GM12872 (cell line): ENCODE results near the gene C19orf73.

Experiments
- TF ChIP-seq, protein P1 (sequence below): IDR thresholded peaks from 3 replicates; pipeline ENCODE4 v1.5.1; 2011; ENCODE audit warnings: low read depth, mild to moderate bottlenecking, low read length, moderate library complexity; ENCODE audit not compliant: insufficient read depth

C19orf73 gene

DNA sequence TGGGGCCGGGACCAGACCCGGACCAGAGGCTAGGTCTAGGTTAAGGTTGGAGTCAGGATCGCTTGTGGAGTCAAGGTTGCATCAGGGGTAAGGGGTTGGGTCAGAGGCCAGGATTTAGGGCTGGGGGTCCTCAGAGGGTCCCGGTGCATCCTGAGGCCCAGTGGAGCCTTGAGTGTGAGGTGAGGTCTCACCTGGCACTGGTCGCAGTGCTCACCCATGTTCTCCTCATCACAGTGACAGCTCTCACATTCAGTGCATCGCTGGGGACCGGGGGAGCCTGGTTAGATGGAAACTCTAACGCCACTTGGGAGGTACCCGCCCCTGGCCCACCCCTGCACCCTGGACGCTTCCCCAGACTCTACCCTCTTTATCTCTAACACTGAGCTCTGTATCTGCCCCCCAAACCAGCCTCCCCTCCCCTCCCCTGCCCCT, 33.2 kb upstream of the C19orf73 start:
- TF ChIP-seq, protein P1, sequence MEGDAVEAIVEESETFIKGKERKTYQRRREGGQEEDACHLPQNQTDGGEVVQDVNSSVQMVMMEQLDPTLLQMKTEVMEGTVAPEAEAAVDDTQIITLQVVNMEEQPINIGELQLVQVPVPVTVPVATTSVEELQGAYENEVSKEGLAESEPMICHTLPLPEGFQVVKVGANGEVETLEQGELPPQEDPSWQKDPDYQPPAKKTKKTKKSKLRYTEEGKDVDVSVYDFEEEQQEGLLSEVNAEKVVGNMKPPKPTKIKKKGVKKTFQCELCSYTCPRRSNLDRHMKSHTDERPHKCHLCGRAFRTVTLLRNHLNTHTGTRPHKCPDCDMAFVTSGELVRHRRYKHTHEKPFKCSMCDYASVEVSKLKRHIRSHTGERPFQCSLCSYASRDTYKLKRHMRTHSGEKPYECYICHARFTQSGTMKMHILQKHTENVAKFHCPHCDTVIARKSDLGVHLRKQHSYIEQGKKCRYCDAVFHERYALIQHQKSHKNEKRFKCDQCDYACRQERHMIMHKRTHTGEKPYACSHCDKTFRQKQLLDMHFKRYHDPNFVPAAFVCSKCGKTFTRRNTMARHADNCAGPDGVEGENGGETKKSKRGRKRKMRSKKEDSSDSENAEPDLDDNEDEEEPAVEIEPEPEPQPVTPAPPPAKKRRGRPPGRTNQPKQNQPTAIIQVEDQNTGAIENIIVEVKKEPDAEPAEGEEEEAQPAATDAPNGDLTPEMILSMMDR = no peak

DNA sequence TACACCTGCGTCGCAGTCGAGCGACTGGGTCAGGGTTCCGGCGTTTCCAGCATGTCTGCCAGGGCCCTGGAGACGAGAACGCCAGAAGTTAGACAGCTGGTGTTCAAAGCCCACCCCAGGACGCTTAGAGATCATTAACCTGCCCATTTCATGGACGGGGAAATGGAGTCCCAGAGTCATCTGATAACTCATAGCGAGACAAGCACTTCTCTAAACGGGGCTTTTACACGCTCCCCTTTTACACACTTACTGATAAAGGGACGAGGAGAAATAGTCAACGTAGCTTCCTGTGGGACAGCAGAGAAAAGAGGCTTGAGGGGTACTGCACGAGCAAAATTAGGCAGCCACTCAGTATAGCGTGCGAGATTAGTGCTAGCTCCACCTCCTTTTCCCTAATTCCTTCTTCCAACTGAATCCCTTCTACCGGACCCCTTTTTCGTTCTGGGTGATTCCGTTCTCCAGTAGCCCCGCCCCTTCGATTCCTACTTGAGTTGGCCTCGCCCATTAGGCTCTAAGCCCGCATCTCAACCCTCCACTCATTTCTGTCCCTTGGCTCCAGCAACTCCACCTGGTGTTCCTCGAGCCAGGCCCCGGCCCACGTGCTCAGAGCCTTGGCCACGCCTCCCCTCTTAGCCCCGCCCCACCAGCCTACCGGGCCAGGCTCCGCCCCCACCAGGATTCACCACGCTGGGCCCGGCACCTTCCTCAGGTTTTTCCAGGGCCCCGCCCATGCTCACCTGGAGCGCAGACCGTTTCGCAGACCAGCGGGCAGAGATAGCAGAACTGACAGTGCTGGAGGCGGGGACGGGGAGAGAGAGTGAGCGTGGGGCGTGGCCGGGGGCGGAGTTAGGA, 32.5 kb upstream of the C19orf73 start:
- TF ChIP-seq, protein P1 = no peak

DNA sequence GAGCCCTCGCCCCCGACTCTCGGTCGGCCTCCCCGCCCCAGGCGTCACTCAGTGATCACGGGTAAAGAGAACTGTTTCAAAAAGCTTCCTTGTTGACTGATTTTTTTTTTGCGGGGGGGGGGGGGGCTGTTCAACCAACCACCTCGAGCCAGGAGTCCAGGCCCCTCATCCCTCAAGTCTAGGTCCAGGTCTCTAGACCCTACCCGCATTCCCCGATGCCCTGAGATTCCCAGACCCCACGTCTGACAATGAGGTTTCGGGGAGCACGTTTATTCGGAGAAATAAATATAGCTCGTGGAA, 32.0 kb upstream of the C19orf73 start:
- TF ChIP-seq, protein P1 = no peak

DNA sequence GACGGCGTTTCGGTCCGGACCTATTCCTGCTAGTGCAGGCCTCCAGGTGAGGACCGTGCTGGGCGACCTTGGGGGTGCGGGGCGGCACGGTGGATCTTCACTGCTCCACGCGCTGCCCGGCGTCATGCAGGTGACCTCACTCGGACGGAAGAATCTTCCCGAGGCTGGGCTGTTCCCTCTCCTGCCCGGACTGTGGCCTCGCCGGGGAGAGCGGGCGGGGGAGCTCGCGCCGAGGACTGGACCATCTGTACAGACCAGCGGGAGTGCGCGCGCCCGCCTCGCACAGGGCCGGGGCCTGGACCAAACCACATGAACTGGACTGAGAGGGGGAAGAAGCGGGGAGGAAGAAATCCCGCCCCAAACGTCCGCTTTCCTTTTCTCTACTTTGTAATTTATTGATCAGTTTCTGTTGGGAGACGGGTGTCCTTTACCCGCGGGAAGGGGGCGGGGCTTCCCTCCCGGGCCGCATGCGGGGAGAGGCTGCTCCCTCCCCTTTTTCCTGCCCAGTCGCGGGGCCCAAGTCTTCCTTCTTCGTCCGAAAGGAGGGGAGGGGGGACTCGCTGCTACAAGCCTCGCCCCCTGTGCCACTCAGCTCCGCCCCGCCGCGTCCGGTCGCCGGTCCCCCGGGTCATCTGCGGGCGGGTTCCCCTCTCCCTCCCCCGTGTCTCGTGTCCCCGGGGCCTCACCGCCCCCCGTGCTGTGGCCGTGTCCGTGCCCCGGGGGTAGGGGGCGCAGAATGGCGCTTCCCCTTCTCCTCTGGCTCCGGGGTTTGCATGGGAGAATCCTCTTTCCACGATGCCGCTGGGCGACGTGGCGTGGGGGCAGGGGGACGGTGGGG, 31.4 kb upstream of the C19orf73 start:
- TF ChIP-seq, protein P1 = no peak

DNA sequence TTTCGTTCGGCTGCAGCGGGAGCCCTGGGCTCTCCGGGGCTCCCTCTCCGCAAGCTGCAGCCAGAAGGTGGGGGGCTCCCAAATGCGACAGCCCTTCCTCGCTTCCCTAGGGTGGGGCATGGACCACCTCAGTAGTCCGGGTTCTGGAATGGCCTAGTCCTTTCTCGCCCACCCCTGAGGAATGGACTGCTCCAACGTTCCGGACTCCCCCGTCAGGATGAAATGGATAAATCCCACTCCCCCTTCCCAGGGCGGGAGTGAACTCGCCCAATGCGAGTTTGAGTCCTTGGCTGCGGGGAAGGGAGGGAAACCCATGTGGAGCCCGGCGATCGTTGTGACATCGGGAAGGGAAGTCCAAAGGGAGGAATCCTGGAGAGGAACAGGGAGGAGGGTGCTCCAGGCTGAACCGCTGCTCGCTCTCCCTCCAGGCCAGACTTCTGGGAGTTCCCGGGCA, 30.7 kb upstream of the C19orf73 start:
- TF ChIP-seq, protein P1 = no peak

DNA sequence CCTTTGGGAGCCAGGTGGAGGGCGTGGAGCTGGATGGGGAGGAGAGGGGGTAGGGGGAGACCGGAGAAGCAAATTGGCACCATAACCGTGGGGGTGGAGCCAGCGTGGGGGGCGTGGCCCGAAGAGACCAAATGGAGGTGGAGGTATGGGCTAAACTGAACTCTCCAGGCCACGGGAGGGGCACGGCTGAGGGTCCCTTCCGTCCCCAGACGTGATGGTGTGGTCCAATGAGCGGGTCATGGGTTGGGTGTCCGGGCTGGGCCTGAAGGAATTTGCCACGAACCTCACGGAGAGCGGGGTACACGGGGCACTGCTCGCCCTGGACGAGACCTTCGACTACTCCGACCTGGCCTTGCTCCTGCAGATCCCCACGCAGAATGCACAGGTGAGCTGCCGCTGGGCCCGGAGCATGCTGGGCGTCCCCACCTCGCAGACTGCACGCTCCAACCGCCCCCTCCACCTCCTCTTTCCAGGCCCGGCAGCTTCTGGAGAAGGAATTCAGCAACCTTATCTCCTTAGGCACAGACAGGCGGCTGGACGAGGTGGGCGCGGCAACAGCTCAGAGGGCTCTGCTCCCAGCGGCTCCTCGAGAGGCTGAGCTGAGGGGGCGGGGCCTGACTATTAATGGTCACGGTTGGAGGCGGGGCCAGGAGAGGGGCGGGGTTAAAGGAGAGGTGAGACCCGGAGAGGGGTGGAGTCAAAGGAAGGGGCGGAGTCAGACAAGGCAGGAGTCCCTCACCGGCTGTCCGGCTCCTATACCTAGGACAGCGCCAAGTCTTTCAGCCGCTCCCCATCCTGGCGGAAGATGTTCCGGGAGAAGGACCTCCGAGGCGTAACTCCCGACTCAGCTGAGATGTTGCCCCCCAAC, 30.1 kb upstream of the C19orf73 start:
- TF ChIP-seq, protein P1 = no peak

DNA sequence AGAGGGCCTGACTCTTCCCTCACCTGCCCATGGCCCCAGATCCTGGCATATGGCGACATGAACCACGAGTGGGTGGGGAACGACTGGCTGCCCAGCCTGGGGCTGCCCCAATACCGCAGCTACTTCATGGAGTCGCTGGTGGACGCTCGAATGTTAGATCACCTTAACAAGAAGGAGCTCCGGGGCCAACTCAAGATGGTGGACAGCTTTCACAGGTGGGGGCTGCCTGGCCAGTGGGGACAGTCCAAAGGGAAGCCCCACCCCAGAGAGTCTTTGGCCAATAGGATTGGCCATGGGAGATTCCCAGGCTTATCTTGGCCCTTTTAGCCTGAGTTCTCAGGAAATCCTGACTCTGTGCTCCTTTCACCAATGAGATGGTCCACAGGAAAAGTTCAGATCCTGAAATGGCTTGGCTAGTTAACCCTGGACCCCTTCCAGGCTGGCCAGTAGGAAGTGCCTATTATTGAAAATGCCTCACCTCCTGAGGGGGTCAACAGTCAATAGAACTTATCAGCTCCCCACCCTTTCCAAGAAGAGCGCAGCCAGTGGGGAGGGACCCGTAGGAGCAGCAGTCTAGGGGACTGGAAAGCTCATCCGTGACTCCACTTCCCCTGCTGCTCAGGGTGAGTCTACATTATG, 29.2 kb upstream of the C19orf73 start:
- TF ChIP-seq, protein P1 = no peak
